Adipose tissue (tissue), 3 donors: ENCODE data around the gene AKT1S1. TPM values are rescaled to one million over a fixed set of nuclear protein-coding genes. Genes with fewer than 3 reads are reported as not detected.

Source experiments
- H3K27ac ChIP-seq: one replicate; pipeline ENCODE4 v1.5.1; 2013; ENCODE audit warnings: low read depth, low read length
- WGBS, 3 donors: extraction: QIAGEN DNeasy Blood & Tissue Kit; methylation state at CpG; one replicate each; pipeline ENCODE4 v1.1.7; 2013; 5-methylcytosine and 5-hydroxymethylcytosine counted together
- polyA plus RNA-seq, 3 donors: library from polyadenylated mRNA; stranded (reverse); fragments of 200-250 nt; gene quantifications; one replicate each; pipeline ENCODE4 v1.2.3, GENCODE V29; 2013
- donor health status: healthy with polysubstance abuse.
- donor health status: Bipolar disorder and iron deficiency.
- donor health status: healthy.

The AKT1S1 gene
- polyA plus RNA-seq, 3 donors = 21.6 to 43.5 (median 41.7) TPM

DNA sequence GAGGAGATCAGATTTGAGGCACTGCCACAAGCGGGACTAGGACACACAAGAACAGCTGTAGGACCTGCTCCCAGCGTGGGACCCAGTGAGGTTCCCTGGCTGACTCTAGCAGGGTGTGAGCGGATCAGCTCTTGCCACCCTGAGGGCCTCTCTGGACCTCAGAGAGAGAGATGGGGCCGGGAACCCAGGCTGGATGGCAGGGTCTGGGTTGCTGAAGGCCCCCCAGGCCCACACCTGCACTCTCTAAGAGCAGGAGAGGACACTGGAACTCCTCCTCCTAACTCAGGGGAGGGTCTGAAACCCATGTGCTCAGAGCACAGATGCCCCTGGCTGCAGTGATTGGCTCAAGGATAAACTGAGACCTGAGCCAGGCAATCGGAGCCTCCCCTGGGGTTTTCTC, 33.0 kb upstream of the AKT1S1 start:
- WGBS, 3 donors = 93 to 96% (median 94%) methylated on average over 5 of the region's 5 CpGs
- H3K27ac ChIP-seq = no peak overlapping the region

DNA sequence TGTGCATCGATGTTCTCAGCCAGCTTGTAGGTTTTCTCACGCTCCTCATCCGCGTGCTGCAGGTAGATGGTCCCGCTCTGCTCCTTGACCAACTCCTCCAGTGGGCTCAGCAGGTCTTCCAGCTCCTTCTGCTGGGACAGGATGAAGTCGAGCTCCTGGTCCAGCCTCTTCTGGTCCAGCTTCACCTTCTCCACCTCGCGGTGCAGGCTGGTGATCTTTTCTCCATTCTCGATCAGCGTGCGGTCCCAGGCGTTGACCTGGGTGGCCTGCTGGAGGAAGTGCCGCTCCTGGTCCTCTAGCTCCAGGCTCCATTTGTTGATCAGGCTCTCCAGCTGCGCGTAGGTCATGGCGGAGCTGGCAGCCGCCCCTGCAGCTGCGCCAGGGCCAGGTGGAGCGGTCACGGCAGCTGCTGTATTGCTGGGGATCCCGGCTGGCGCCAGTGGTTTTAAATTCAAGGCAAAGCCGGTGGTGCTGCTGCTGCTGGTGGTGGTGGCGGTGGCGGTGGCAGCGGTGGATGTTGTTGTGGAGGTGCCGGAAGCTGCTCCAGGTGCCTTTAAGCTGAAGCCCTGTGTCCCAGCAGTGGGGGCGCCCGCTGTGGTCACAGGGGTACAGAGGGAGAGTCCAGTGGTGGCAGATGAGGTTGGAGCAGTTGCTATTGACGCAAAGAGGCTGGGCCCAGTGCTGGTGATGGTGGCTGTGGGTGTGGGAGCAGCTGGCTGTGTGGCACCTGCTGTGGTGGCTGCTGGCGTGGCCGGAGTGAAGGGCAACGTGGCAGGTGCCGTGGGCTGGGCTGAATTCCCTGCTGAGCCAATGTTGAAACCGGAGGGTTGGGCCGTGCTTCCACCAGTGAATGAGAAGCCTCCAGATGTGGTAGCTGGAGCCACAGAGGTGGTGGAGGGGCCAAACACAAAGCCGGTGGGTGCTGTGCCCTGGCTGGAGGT, 31.6 kb upstream of the AKT1S1 start:
- H3K27ac ChIP-seq = no peak overlapping the region
- 95 to 97% (median 96%) methylated on average over 35 to 37 of the region's 37 CpGs for WGBS, 3 donors

GRCh38 chr19:49907745-49908446, 30.7 kb upstream of the AKT1S1 start:
- H3K27ac ChIP-seq = no peak overlapping the region
- WGBS, 3 donors = 88 to 95% (median 94%) methylated on average over 23 of the region's 23 CpGs

DNA sequence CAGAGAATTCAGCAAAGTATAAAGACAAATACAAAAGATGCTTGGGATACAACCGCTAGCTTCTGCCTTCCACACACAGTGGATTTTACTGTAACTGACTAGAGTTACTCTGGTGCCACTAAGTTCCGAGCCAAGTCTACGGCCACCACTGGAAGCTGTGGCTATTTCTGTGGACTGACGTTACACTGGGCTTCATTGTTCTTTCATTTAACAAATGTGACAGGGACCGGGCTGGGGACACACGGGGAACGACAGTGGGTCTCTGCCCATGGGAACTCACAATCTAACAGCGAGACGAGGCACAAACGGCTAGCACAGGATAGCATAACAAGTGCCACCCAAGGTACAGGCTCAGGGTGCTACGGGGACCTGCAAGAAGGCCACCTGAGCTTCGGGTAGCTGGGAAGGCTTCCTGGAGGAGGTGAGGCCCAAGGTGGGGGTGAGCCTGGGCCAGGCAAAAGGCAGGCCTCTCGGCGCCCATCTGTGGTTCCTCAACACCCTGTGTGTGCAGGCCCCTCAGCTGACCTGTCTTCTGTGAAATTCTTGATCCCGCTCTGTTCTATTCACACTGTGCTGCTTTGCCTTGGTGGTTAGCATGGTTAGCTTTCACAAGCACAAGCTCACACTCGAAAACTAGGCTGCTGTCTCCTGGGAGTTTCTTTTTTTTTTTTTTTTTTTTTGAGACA, 29.9 kb upstream of the AKT1S1 start:
- 90 to 94% (median 93%) methylated on average over 16 of the region's 16 CpGs for WGBS, 3 donors
- no peak overlapping the region for H3K27ac ChIP-seq

GRCh38 chr19:49904136-49904535, 27.0 kb upstream of the AKT1S1 start:
- H3K27ac ChIP-seq = no peak overlapping the region
- WGBS, 3 donors = 20 to 65% (median 38%) methylated on average over 6 of the region's 6 CpGs

GRCh38 chr19:49896863-49897621, 19.9 kb upstream of the AKT1S1 start, which contains the start of gene IL4I1:
Gene IL4I1, minus strand, starts transcription at chr19:49896887. Its CDS starts 727 bp downstream, at chr19:49896160.
- 20 to 43% (median 27%) methylated on average over 19 to 20 of the region's 20 CpGs for WGBS, 3 donors
- no peak within 1 kb of the TSS for H3K27ac ChIP-seq

DNA sequence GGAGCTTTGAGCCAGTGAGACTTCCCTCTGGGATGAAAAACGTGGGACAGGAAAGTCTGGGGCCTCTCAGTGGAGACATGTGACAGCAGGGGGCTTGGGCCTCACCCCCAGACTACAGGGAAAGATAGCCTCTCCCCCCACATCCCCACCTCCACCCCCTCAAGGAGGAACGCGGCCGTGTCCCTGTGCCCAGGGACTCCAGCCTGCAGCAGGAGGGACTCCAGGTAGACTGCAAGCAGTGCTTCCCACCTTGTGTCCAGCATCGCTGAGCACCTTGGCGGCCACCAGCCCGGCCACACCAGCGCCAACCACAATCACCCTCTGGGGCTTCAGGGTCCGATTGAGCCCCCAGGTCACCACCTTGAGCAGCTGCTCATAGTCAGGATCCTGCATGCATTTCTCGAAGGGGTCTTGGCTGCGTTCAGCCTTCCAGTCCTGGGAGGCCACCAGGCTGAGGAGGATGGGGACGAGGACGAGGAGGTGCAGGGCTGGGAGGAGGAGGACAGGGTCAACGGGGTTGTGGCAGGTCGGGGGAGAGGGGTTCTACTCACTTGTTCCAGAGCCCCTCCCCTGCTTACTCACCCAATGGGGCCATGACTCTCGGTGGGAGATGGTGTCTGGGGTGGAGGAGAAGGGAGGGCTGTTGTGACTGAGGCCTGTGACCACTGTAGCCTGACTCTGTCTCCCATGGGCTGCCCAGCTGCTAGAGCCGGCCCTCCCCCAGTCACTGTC, 18.6 kb upstream of the AKT1S1 start:
- no peak overlapping the region for H3K27ac ChIP-seq

DNA sequence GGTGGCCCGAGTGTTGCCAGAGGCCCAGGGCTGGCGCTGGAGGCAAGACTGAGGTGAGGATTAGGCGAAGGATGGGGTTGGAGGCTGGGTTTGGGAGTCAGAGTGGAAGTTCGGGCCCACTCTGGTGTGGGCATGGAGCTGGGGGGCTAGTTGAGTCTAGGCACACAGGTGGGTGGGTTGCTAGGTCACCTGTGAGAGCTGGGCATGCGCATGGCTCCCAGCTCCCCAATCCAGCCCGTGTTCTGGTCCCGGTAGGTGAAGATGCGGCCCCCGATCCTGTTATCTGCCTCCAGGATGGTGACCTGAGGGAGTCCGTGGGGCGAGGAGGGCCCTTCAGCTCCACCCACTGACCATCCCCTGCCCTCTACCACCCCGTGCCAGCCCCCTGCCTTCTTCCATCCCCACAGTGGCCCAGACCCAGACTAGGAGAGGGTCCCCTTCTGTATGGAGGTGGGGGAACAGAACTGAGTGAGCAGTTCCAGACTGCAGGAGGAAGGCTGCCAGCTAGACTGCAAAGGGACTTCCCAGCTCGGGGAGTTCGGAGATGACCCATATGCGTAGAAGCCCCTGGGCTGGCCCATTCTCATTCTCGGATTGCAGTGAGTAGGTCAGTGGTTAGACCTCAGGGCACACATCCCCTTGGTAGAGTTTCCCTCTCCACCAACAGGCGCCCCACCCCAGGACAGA, 17.9 kb upstream of the AKT1S1 start:
- H3K27ac ChIP-seq = no peak overlapping the region
- WGBS, 3 donors = 78 to 90% (median 87%) methylated on average over 15 to 17 of the region's 17 CpGs

More for the DNA sequence above, 18.6 kb upstream of the AKT1S1 start:
- 61 to 75% (median 73%) methylated on average over 17 of the region's 17 CpGs for WGBS, 3 donors

GRCh38 chr19:49894011-49894664, 17.0 kb upstream of the AKT1S1 start:
- WGBS, 3 donors = 93 to 95% (median 94%) methylated on average over 17 to 18 of the region's 18 CpGs

GRCh38 chr19:49892716-49893115, 15.6 kb upstream of the AKT1S1 start:
- 86 to 100% (median 94%) methylated on average over 1 of the region's 1 CpG for WGBS, 3 donors
- H3K27ac ChIP-seq = no peak overlapping the region

More at GRCh38 chr19:49894011-49894664, 17.0 kb upstream of the AKT1S1 start:
- no peak overlapping the region for H3K27ac ChIP-seq

- no peak overlapping the region for H3K27ac ChIP-seq
- WGBS, 3 donors = 85 to 92% (median 87%) methylated on average over 17 of the region's 17 CpGs
Observed at GRCh38 chr19:49891393-49891792, 14.2 kb upstream of the AKT1S1 start.

DNA sequence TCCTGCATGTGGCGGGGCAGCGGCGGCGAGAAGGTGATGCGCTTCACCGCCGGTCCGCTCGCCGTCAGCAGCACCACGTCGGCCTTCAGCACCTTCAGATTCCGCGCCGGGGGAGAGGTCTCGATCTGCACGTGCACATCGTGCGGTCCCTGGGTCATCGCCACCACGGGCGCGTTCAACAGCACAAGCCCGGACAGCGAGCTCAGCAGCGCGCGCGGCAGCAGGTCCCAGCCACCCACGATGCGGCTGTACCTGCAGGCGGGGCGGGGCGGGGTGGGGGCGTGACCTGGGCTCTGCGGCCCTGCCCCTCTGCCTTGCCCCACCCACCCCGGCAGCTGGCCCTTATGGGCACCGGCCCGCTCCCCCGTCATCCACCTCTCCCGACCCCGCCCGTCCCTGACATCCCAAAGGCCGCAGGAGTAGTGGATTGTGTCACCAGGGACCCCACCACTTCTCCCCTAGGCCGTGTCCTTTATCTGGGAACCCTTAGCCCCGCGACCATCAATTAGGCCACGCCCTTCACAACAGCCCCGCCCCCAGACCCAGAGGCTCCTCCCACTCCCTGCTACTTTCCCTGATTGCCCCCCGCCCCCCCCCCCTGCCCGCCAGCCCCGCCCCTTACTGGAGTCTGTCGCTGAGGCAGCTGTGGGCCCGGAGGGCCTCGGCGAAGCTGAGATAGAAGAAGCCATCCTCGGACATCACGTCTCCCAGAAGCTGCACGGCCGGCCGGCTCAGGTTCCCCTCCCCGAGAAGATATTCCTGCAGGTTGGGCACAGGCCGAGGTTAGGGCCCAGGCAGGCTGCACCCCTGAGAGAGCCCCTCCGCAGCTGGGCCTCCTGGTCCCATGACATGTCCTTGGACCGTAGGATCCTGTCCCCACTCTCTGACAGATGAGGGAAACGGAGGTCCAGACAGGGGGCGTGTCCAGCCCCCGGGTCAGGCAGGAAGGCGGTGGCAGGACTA, 13.5 kb upstream of the AKT1S1 start:
- no peak overlapping the region for H3K27ac ChIP-seq
- 10 to 18% (median 17%) methylated on average over 63 to 69 of the region's 69 CpGs for WGBS, 3 donors

DNA sequence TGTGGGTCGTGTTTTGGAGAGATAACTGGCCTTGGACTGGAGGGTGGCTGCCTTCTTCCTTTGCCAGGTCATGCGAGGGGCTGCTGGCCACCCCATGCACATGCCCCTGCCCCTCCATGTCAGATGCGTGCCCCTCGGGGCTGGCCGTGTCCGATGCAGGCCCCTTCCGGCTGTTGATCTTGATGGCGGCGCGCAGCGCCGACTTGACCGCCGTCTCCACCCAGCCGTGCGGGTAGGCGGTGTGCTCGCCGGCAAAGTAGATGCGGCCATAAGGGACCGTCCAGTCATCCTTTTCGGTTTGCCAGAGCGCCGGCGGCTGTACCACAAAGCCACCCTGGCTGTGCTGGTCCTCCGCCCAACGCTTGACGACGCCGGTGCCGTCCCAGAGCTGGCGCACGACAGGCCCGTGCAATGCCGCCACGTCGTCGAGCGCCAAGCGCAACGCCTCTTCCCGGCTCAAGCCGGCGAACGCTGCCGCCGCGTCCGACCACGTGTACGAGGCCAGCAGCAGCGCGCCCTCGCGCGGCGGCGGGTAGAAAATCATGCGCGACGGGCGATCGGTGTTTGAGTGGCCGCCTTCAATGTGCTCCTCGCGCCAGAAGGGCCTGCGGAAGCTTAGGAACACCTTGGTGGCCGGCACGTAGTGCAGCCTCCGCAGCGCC, 12.7 kb upstream of the AKT1S1 start:
- WGBS, 3 donors = 17 to 26% (median 24%) methylated on average over 67 to 71 of the region's 71 CpGs
- no peak overlapping the region for H3K27ac ChIP-seq

- no peak overlapping the region for H3K27ac ChIP-seq
- WGBS, 3 donors = 88 to 92% (median 90%) methylated on average over 23 of the region's 23 CpGs
Observed at GRCh38 chr19:49889038-49889686, 12.0 kb upstream of the AKT1S1 start.

GRCh38 chr19:49888510-49888824, 11.3 kb upstream of the AKT1S1 start:
- H3K27ac ChIP-seq = no peak overlapping the region
- 60 to 91% (median 90%) methylated on average over 10 to 18 of the region's 18 CpGs for WGBS, 3 donors
